BLaER1 (cell line): ENCODE results near the gene SLCO4A1.

Experiments
- H3K27ac ChIP-seq: shearing (Covaris generic); formaldehyde crosslinking; 2 replicates; pipeline ENCODE4 v1.8.1; 2022
- H3K27me3 ChIP-seq: shearing (Covaris generic); formaldehyde crosslinking; 2 replicates; pipeline ENCODE4 v1.8.1; 2022
- H3K36me3 ChIP-seq: shearing (Covaris generic); formaldehyde crosslinking; 2 replicates; pipeline ENCODE4 v1.8.1; 2022
- H3K4me1 ChIP-seq: shearing (Covaris generic); formaldehyde crosslinking; 2 replicates; pipeline ENCODE4 v1.8.1; 2022
- H3K4me2 ChIP-seq: shearing (Covaris generic); formaldehyde crosslinking; 2 replicates; pipeline ENCODE4 v1.8.1; 2022
- H3K4me3 ChIP-seq: shearing (Covaris generic); formaldehyde crosslinking; 2 replicates; pipeline ENCODE4 v1.8.1; 2022
- H3K9ac ChIP-seq: shearing (Covaris generic); formaldehyde crosslinking; 2 replicates; pipeline ENCODE4 v1.8.1; 2022
- H3K9me3 ChIP-seq: shearing (Covaris generic); formaldehyde crosslinking; 2 replicates; pipeline ENCODE4 v1.8.1; 2022
- H4K20me1 ChIP-seq: shearing (Covaris generic); formaldehyde crosslinking; 2 replicates; pipeline ENCODE4 v1.8.1; 2022
- Cebpa-rat ChIP-seq: shearing (Covaris generic); IDR thresholded peaks from 2 replicates; pipeline ENCODE4 v1.8.1; 2022

SLCO4A1 gene

DNA sequence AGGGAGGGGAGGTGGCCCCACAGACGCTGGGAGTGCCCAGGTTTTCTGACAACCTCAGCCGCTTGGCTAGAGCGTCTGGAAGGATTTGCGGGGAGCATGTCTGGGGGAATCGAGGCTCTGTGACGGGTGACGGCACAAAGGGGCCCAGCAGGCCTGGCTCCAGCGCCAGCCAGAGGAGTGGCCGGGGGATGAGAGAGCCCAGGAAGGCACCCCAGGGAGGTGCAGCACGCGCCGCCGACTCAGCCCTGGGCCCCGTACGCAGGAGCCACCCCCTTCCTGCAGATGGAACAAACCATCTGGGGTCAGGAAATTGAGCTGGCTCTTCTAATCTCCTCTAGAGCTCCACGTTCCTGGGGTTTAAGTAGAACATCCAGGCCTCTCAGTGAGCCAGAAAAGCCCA lies 5.9 kb upstream of the SLCO4A1 start:
- no peaks in the 10 kb centered on the region for H3K36me3 ChIP-seq
- peaks cover 57% of the 10 kb centered on the region for H3K4me1 ChIP-seq
- H3K9me3 ChIP-seq, result no peaks in the 10 kb centered on the region
- H3K4me3 ChIP-seq, result peak overlapping the region; percentile 19
- H3K9ac ChIP-seq, result peak overlapping the region; percentile 13
- H4K20me1 ChIP-seq, result no peaks in the 10 kb centered on the region
- peak overlapping the region; percentile 54 for H3K27ac ChIP-seq
- peak overlapping the region; percentile 80 for H3K4me2 ChIP-seq
- H3K27me3 ChIP-seq, result peaks cover 49% of the 10 kb centered on the region
- no peak for TF ChIP-seq Cebpa-rat

DNA sequence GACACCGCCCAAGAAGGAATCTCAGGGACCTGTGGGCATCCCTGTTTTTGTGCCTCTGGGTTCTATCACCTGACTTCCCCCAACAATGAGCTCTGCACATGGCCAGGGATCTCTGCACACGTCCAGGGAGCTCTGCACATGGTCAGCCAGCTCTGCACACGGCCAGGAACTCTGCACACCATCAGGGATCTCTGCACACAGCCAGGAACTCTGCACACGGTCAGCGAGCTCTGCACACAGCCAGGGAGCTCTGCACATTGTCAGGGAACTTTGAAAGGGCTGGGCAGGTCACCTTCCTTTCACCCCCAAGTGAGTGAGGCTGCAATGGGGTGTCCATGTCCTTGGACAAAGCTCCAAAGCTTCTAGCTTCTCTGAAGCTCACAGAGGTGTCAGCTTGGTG lies 5.2 kb upstream of the SLCO4A1 start:
- peak overlapping the region; percentile 54; the same call in 1 of the 2 replicates for H3K27ac ChIP-seq
- H3K9me3 ChIP-seq, result no peaks in the 10 kb centered on the region
- H3K4me3 ChIP-seq, result no peak overlapping the region
- peak overlapping the region; percentile 80 for H3K4me2 ChIP-seq
- peaks cover 55% of the 10 kb centered on the region for H3K27me3 ChIP-seq
- H4K20me1 ChIP-seq, result no peaks in the 10 kb centered on the region
- no peak overlapping the region for H3K9ac ChIP-seq
- H3K4me1 ChIP-seq, result peaks cover 56% of the 10 kb centered on the region
- TF ChIP-seq Cebpa-rat, result no peak
- H3K36me3 ChIP-seq, result no peaks in the 10 kb centered on the region

DNA sequence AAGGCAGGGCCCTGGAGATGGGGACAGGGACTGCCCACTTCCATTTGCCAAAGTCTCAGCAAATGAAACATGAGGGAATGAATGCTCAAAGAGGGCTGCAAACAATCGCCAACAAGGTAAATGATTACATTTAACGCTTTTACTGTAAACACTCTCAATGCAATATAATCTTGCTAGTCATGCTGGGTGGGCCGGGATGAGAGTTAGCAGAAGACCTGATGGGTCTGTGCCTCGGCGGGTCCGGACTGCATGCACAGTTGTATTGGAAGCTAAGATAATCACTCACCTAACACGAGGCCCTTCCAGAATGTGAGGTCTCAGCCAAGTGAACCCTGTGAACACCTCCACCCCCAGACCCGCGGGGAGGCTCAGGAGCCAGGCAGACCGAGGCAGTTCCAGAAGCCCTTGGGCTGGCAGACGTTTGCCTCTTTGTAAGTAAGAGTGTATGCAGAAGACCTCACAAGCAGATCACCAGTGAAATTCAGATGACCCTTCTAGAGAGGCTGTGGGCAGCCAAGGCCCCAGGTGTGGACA lies 4.7 kb upstream of the SLCO4A1 start:
- Histone ChIP-seq H3K9ac (no peak overlapping the region), H3K27me3 (peaks cover 55% of the 10 kb centered on the region), H3K4me1 (peaks cover 51% of the 10 kb centered on the region), H3K27ac (no peak overlapping the region), H3K36me3 (no peaks in the 10 kb centered on the region), H4K20me1 (no peaks in the 10 kb centered on the region), H3K4me2 (peak overlapping the region; percentile 80), H3K4me3 (no peak overlapping the region), H3K9me3 (no peaks in the 10 kb centered on the region)
- no peak for TF ChIP-seq Cebpa-rat

DNA sequence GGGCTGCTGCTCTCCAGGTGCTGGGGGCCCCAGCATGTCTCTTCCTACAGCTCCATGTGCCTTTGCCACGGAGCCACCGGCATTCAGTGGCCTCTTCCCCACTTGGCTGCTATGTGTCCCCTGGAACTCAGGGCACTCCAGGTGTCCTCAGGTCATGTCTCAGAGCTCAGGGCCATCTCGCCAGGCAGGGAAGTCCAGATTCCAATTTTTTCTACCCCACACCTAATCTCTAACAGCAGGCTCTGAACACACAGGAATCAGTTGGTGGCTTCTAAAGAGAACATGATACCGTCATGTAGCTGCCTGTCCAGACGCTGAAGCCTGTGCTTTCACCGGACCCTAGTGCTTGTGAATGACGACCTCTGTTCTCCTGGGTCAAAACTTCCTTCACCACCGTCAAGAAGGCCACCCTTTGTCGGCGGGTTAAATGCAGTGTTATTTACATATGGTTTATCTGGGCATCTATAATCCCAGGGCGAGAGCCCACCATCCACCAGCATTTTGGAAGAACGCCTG lies 4.2 kb upstream of the SLCO4A1 start:
- Histone ChIP-seq H3K27ac (no peak overlapping the region), H3K9me3 (no peaks in the 10 kb centered on the region), H3K4me3 (no peak overlapping the region), H3K4me1 (peaks cover 48% of the 10 kb centered on the region), H3K4me2 (no peak overlapping the region), H3K9ac (no peak overlapping the region), H4K20me1 (peaks cover 3% of the 10 kb centered on the region), H3K36me3 (no peaks in the 10 kb centered on the region), H3K27me3 (peaks cover 55% of the 10 kb centered on the region)
- TF ChIP-seq Cebpa-rat, result no peak

DNA sequence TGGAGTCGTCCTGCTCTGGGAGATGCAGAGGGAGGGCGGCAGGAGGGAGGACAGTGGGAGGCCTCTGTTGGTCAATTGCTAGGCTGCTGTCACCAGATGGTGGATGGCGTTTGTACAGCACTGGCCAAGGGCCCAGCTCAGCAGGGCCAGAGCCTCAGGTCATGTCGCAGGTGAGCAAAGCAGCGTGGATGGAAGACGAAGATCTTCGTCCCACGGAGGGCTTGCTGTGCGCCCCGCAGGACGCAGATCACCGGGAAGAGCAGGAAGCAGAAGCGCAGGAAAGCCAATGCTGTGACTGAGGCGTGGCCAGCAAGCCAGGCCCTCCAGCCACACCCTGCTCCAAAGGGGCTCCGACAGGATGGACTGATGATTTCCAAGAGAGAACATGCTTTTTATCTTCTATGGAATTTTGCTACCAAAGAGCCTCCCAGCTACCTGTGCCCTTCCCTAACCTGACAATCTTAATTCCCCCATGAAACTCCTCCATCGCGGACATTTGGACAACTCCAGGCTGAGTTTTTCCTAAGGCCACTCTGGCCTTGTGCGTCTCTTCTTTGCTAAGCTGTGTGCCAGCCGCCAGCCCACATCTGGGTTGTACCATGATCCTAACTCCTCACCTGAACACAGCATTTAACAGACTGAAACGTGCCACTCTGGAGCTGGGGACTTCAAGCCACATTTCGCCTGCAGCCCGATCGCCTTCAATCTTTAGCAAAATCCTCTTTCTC lies 3.5 kb upstream of the SLCO4A1 start:
- H3K27me3 ChIP-seq, result peaks cover 55% of the 10 kb centered on the region
- no peak overlapping the region for H3K4me2 ChIP-seq
- H3K4me1 ChIP-seq, result peaks cover 50% of the 10 kb centered on the region

DNA sequence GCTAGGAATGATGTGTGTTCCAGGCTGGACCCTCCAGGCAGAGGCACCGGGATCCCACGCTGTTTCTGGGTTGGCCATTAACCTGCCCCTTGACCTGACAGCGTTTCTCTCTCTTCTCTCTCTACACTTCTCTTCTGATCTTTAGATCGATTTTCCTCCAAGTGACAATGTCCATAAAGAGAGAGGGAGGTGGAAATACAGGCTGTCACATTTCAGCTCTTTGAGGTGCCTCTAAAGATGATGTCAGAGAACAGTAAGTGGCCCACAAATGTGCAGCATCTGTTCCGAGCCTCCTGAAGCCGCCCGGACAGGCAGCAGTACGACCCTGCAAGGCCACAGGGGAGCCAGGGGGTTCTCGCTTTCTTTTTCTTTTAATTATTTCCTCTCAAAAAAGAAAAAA lies 2.5 kb upstream of the SLCO4A1 start:
- H3K27me3 ChIP-seq, result peaks cover 55% of the 10 kb centered on the region

More for the DNA sequence above, 3.5 kb upstream of the SLCO4A1 start:
- Histone ChIP-seq H3K9ac (no peak overlapping the region), H3K36me3 (no peaks in the 10 kb centered on the region), H3K27ac (no peak overlapping the region), H3K9me3 (no peaks in the 10 kb centered on the region), H4K20me1 (peaks cover 10% of the 10 kb centered on the region), H3K4me3 (no peak overlapping the region)
- no peak for TF ChIP-seq Cebpa-rat

DNA sequence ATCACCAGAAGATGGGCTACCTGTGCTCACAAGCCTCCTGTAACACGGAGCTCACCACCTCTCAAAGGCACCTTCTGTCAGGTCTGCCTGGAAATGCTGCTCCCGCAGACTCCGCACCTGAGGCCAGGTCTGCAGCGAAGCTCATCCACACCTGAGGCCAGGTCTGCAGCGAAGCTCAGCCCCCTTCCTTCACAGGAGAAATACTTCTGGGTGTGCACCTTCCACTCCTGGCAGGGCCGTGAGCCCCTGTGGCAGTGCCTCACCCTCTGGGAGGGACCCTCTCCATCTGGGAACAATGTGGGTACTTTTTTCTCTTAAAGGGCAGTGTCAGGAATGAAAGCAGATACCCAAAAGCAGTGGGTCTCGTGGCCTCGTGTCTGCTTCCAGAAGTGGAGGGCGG lies 1.4 kb upstream of the SLCO4A1 start:
- Histone ChIP-seq H3K36me3 (no peaks in the 10 kb centered on the region), H3K4me3 (no peak overlapping the region), H3K27me3 (peaks cover 46% of the 10 kb centered on the region), H3K4me2 (peak overlapping the region; percentile 98), H4K20me1 (peaks cover 31% of the 10 kb centered on the region), H3K9me3 (no peaks in the 10 kb centered on the region), H3K27ac (no peak overlapping the region), H3K4me1 (peaks cover 60% of the 10 kb centered on the region), H3K9ac (no peak overlapping the region)
- no peak for TF ChIP-seq Cebpa-rat

More for the DNA sequence above, 2.5 kb upstream of the SLCO4A1 start:
- Histone ChIP-seq H3K36me3 (no peaks in the 10 kb centered on the region), H3K27ac (no peak overlapping the region), H3K9ac (no peak overlapping the region), H3K4me1 (peaks cover 59% of the 10 kb centered on the region), H3K4me3 (no peak overlapping the region), H4K20me1 (peaks cover 20% of the 10 kb centered on the region), H3K4me2 (no peak overlapping the region), H3K9me3 (no peaks in the 10 kb centered on the region)
- no peak for TF ChIP-seq Cebpa-rat

DNA sequence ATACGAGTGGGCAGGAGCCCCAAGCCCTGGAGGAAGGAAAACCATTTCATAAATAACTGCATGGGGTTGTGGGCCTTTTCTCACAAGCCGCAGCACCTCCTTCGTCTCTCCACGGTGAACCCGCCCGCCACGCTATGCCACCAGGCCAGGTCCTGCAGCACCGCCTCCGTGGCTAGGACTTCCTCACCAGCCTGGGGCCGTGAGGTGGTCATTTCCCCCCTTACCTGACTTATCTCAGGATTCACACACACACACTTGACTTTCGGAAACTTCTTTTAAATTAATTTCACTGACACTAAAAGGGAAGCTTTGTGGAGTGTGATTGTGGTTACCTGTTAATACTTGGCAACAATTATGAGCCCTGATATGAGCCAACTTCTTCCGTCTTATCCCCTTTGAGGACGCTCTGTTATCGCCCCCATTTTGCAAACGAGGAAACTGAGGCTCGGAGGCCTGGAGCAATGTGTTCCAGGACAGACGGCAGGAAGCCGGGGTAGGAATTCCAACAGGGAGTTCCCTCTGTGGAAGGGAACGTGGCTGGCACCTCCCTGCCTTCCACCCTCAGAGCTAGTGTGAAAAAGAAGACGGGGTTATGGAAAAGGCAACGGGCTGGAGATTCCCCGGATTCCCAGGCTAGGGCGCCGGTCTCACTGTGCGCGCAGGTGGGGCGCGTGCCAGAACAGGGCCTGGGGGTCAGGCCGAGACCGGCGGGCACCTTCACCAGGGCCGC lies 817 bp upstream of the SLCO4A1 start:
- 0 out of 2 replicates have a peak, but pooled peaks cover 3% of the 10 kb centered on the region for H3K36me3 ChIP-seq

DNA sequence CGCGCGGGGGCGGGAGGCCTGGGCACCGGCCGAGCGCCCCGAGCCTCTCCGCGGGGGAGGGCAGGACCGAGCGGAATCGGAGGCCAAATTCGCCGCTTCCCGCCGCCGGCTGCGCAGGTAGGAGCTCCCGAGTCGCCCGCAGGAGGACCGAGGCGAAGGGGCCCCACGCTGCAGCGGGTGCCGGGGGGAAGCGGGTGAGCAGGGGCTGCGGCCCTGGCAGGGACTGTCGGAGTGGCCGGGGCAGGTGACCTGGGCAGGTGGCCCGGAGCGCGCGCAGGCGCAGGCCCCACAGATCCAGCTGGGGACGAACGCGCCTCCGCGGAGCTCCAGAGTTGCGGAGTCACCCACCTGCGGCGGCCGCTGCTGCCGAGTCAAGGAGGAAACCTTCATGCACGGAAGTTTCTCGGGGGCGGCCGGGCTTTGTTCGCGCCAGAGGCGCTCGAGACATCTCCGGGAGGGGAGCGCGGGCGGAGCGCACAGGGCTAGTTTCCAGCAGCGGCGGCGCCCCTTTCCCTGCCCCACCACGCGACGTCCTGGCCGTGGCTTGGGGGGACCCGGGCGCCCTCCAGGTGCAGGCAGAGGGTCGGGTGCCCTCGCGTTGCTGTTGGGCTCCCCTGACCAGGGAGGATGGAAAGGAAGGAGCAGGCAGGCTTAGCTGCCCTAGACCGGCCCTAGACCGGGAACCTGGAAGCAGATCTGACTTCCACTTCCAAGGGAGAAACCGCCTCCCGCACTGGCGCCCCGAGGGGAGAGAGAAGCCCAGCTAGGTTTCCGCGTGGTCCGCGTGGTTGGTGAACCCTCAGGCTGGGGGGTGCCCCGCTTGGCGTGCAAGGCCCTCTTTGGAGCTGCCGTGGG lies 590 bp downstream of the SLCO4A1 start:
- H3K27ac ChIP-seq, result peak overlapping the region; percentile 84
- peaks cover 34% of the 10 kb centered on the region for H3K27me3 ChIP-seq
- peaks cover 15% of the 10 kb centered on the region; the same call in 1 of the 2 replicates for H3K36me3 ChIP-seq
- H3K4me1 ChIP-seq, result peaks cover 60% of the 10 kb centered on the region
- H4K20me1 ChIP-seq, result peaks cover 51% of the 10 kb centered on the region
- H3K4me2 ChIP-seq, result peak overlapping the region; percentile 98
- no peaks in the 10 kb centered on the region for H3K9me3 ChIP-seq
- peak overlapping the region; percentile 86 for H3K4me3 ChIP-seq
- TF ChIP-seq Cebpa-rat, result no peak
- H3K9ac ChIP-seq, result peak overlapping the region; percentile 89

More for the DNA sequence above, 817 bp upstream of the SLCO4A1 start:
- TF ChIP-seq Cebpa-rat, result no peak
- no peaks in the 10 kb centered on the region for H3K9me3 ChIP-seq
- H4K20me1 ChIP-seq, result peaks cover 37% of the 10 kb centered on the region
- H3K9ac ChIP-seq, result peak overlapping the region; percentile 89
- peaks cover 42% of the 10 kb centered on the region for H3K27me3 ChIP-seq
- H3K4me2 ChIP-seq, result peak overlapping the region; percentile 98
- peak overlapping the region; percentile 86 for H3K4me3 ChIP-seq
- peaks cover 58% of the 10 kb centered on the region for H3K4me1 ChIP-seq
- H3K27ac ChIP-seq, result peak overlapping the region; percentile 84
